ENCODE measurements around the gene HEBP1.

The HEBP1 gene

DNA sequence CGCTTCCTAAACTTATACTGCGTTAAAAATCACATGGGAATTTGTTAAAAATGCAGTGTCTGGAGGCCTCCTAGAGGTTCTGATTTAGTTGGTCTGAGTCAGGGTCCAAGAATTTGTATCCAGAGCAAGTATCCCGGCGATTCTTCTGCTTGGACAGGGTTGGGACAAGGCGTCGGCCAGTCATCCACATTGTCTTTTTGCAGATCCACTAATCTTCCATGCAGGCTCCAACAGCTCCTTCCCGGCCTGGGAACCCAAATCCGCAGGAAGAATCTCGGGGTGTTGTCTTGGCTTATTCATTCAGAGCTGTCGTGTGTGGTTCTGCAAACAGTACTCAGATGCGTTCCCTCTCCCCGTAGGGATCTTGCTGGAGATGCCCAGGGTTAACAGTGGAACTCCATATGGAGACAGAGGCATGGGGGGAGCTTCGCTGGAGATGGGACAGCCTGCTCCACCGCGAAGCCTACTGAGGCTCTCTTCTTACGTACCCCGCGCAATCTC is 73.4 kb downstream of the HEBP1 start:
- no peak for DNase-seq (ENCODE audit: low read depth)
- no peak overlapping the region for H3K4me3 ChIP-seq (ENCODE audit: low read depth, low read length)
- TF ChIP-seq, protein P1, sequence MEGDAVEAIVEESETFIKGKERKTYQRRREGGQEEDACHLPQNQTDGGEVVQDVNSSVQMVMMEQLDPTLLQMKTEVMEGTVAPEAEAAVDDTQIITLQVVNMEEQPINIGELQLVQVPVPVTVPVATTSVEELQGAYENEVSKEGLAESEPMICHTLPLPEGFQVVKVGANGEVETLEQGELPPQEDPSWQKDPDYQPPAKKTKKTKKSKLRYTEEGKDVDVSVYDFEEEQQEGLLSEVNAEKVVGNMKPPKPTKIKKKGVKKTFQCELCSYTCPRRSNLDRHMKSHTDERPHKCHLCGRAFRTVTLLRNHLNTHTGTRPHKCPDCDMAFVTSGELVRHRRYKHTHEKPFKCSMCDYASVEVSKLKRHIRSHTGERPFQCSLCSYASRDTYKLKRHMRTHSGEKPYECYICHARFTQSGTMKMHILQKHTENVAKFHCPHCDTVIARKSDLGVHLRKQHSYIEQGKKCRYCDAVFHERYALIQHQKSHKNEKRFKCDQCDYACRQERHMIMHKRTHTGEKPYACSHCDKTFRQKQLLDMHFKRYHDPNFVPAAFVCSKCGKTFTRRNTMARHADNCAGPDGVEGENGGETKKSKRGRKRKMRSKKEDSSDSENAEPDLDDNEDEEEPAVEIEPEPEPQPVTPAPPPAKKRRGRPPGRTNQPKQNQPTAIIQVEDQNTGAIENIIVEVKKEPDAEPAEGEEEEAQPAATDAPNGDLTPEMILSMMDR (IDR thresholded peaks at IDR 0.05; ENCODE audit: control insufficient read depth, extremely low read depth, insufficient read depth), result no peak

DNA sequence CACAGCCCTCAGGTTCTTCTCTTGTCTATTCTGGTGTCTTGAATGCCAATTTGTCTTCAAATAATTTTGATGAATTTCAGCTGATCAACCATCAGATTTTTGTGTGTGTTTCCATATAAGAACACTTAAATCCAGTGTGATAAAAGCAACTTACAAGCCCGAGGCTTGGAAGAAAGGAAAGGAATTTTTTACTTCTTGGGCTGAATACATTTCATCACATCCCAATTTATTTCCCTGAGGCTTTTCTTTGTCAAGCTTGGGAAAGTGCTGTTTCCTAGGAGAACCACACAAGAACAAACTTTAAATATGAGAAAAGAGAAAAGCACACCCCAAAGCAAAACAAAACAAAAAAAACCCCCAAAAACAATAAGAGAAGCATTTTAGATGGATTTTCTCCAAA is 74.7 kb downstream of the HEBP1 start:
- no peak overlapping the region for H3K4me3 ChIP-seq (ENCODE audit: low read depth, low read length)
- DNase-seq (ENCODE audit: low read depth), result no peak
- TF ChIP-seq, protein P1 (IDR thresholded peaks at IDR 0.05; ENCODE audit: control insufficient read depth, extremely low read depth, insufficient read depth), result no peak
